ENCODE measurements around the gene CSAG1.
"Not testable (repeated sequence)": the region's sequence is repeated elsewhere in the genome, so short reads cannot be mapped to it uniquely, and the experiment has no call there.

Gene CSAG1

GRCh38 chrX:152725409-152725808 lies 8.1 kb downstream of the CSAG1 start:
- in situ Hi-C loops (cut with HindIII; ENCODE audit: low pct_unique_long_range_greater_than_20kb, low sequenced_read_pairs): no loop called here
- TF ChIP-seq JUND (IDR thresholded peaks at IDR 0.05; ENCODE audit: low read depth): no peak
- DNase-seq (ENCODE audit: low read depth in 1 of 2, low spot score in 1 of 2): no peak

GRCh38 chrX:152713815-152714787 lies 19.4 kb downstream of the CSAG1 start, which contains the start of gene MAGEA2B:
TSS of gene MAGEA2B (plus strand) at chrX:152714628. CDS start at chrX:152717107, 2,479 bp downstream.
- in situ Hi-C loops (cut with HindIII; ENCODE audit: low pct_unique_long_range_greater_than_20kb, low sequenced_read_pairs); DNase-seq (ENCODE audit: low read depth in 1 of 2, low spot score in 1 of 2): not testable (repeated sequence)

GRCh38 chrX:152713195-152713594 lies 20.3 kb downstream of the CSAG1 start:
- DNase-seq (ENCODE audit: low read depth in 1 of 2, low spot score in 1 of 2); in situ Hi-C loops (cut with HindIII; ENCODE audit: low pct_unique_long_range_greater_than_20kb, low sequenced_read_pairs): not testable (repeated sequence)

- in situ Hi-C loops (cut with HindIII; ENCODE audit: low pct_unique_long_range_greater_than_20kb, low sequenced_read_pairs); DNase-seq (ENCODE audit: low read depth in 1 of 2, low spot score in 1 of 2): not testable (repeated sequence)
Observed at GRCh38 chrX:152709173-152709572, 24.3 kb downstream of the CSAG1 start, which contains the start of gene CSAG2. TSS of gene CSAG2 (minus strand) at chrX:152709273. CDS start at chrX:152709112, 161 bp downstream.

- DNase-seq (ENCODE audit: low read depth in 1 of 2, low spot score in 1 of 2); in situ Hi-C loops (cut with HindIII; ENCODE audit: low pct_unique_long_range_greater_than_20kb, low sequenced_read_pairs): not testable (repeated sequence)
Observed at GRCh38 chrX:152706500-152706899, 27.0 kb downstream of the CSAG1 start.

- in situ Hi-C loops (cut with HindIII; ENCODE audit: low pct_unique_long_range_greater_than_20kb, low sequenced_read_pairs); DNase-seq (ENCODE audit: low read depth in 1 of 2, low spot score in 1 of 2): not testable (repeated sequence)
Observed at GRCh38 chrX:152700390-152700789, 33.1 kb downstream of the CSAG1 start.

- in situ Hi-C loops (cut with HindIII; ENCODE audit: low pct_unique_long_range_greater_than_20kb, low sequenced_read_pairs); DNase-seq (ENCODE audit: low read depth in 1 of 2, low spot score in 1 of 2): not testable (repeated sequence)
Observed at GRCh38 chrX:152697952-152698931, 35.3 kb downstream of the CSAG1 start, which contains the start of gene MAGEA3. TSS of gene MAGEA3 (plus strand) at chrX:152698794. CDS start at chrX:152700833, 2,039 bp downstream.

GRCh38 chrX:152681012-152681411 lies 52.5 kb downstream of the CSAG1 start:
- in situ Hi-C loops (cut with HindIII; ENCODE audit: low pct_unique_long_range_greater_than_20kb, low sequenced_read_pairs); DNase-seq (ENCODE audit: low read depth in 1 of 2, low spot score in 1 of 2): not testable (repeated sequence)

Data from T47D (cell line).